Glutamatergic neuron (in vitro differentiated cells): Measurements from ENCODE around the gene ZNF574. TPM values are rescaled to one million over a fixed set of nuclear protein-coding genes. Genes with fewer than 3 reads are reported as not detected.
A peak's percentile ranks its signal among the peaks of the same experiment; 100 is the strongest.

Source experiments
- DNase-seq: peaks from one replicate; pipeline ENCODE4 v3.0.0; 2022
- H3K27ac Mint-ChIP-seq: one replicate; pipeline ENCODE4 v1.8.0; 2020; ENCODE audit warnings: mild to moderate bottlenecking, mixed read lengths, inconsistent platforms; ENCODE audit not compliant: unreplicated experiment
- H3K27me3 Mint-ChIP-seq: one replicate; pipeline ENCODE4 v1.8.0; 2020; ENCODE audit warnings: mild to moderate bottlenecking, moderate library complexity, mixed read lengths, inconsistent platforms; ENCODE audit not compliant: unreplicated experiment
- H3K36me3 Mint-ChIP-seq: one replicate; pipeline ENCODE4 v1.8.0; 2020; ENCODE audit warnings: mild to moderate bottlenecking, mixed read lengths, inconsistent platforms; ENCODE audit not compliant: unreplicated experiment
- H3K4me1 Mint-ChIP-seq: one replicate; pipeline ENCODE4 v1.8.0; 2020; ENCODE audit warnings: mild to moderate bottlenecking, low read depth, mixed read lengths, inconsistent platforms; ENCODE audit not compliant: unreplicated experiment
- H3K4me3 Mint-ChIP-seq: one replicate; pipeline ENCODE4 v1.8.0; 2020; ENCODE audit warnings: mild to moderate bottlenecking, mixed read lengths, inconsistent platforms; ENCODE audit not compliant: unreplicated experiment
- H3K9me3 Mint-ChIP-seq: one replicate; pipeline ENCODE4 v1.8.0; 2020; ENCODE audit warnings: mild to moderate bottlenecking, moderate library complexity, mixed read lengths, inconsistent platforms; ENCODE audit not compliant: unreplicated experiment
- CTCF ChIP-seq: fragments of 200-600 bp; sonication (generic); IDR thresholded peaks from one replicate; pipeline ENCODE4 v1.5.0; 2021; ENCODE audit not compliant: partially characterized antibody, unreplicated experiment
- total RNA-seq: library from RNA; stranded (reverse); fragmentation: NEBNext Ultra II Directional; extraction: Animal tissue kit (Norgen Biotek cat#: 25700); gene quantifications from one replicate; pipeline ENCODE4 v1.2.1, GENCODE V29; 2021; ENCODE audit not compliant: unreplicated experiment

The ZNF574 gene
- total RNA-seq, 1 donor from 2014 or later = 24.1 TPM

- no peak for DNase-seq
- Mint-ChIP-seq H3K9me3 (peaks cover 6% of the 10 kb centered on the region), H3K4me3 (peak overlapping the region; percentile 40), H3K36me3 (no peaks in the 10 kb centered on the region), H3K27ac (no peak overlapping the region), H3K27me3 (peaks cover 5% of the 10 kb centered on the region), H3K4me1 (peaks cover 17% of the 10 kb centered on the region)
- TF ChIP-seq CTCF = no peak
Observed at GRCh38 chr19:42088471-42089190, 12.7 kb downstream of the ZNF574 start.

- Mint-ChIP-seq H3K36me3 (peaks cover 4% of the 10 kb centered on the region), H3K4me3 (peak overlapping the region; percentile 40), H3K27ac (no peak overlapping the region), H3K9me3 (peaks cover 6% of the 10 kb centered on the region), H3K27me3 (peaks cover 5% of the 10 kb centered on the region), H3K4me1 (peaks cover 21% of the 10 kb centered on the region)
- no peak for DNase-seq
- TF ChIP-seq CTCF = no peak
Observed at GRCh38 chr19:42089191-42089750, 13.3 kb downstream of the ZNF574 start.

GRCh38 chr19:42089772-42090171 lies 13.8 kb downstream of the ZNF574 start:
- no peak for TF ChIP-seq CTCF

GRCh38 chr19:42090672-42091071 lies 14.7 kb downstream of the ZNF574 start:
- H3K9me3 Mint-ChIP-seq = peaks cover 6% of the 10 kb centered on the region
- H3K27ac Mint-ChIP-seq = peak overlapping the region; percentile 20
- DNase-seq = no peak
- H3K4me1 Mint-ChIP-seq = peaks cover 24% of the 10 kb centered on the region
- no peak for TF ChIP-seq CTCF
- H3K27me3 Mint-ChIP-seq = peaks cover 4% of the 10 kb centered on the region
- H3K4me3 Mint-ChIP-seq = peak overlapping the region; percentile 9
- H3K36me3 Mint-ChIP-seq = peaks cover 4% of the 10 kb centered on the region

More at GRCh38 chr19:42089772-42090171, 13.8 kb downstream of the ZNF574 start:
- Mint-ChIP-seq H3K9me3 (peaks cover 6% of the 10 kb centered on the region), H3K36me3 (peaks cover 4% of the 10 kb centered on the region), H3K27me3 (peaks cover 4% of the 10 kb centered on the region), H3K4me3 (no peak overlapping the region), H3K4me1 (peaks cover 24% of the 10 kb centered on the region), H3K27ac (no peak overlapping the region)
- no peak for DNase-seq

- peaks cover 4% of the 10 kb centered on the region for H3K36me3 Mint-ChIP-seq
- no peak for TF ChIP-seq CTCF
- peaks cover 6% of the 10 kb centered on the region for H3K9me3 Mint-ChIP-seq
- no peak overlapping the region for H3K4me3 Mint-ChIP-seq
- no peak for DNase-seq
- H3K27ac Mint-ChIP-seq = peak overlapping the region; percentile 20
- peaks cover 22% of the 10 kb centered on the region for H3K4me1 Mint-ChIP-seq
- H3K27me3 Mint-ChIP-seq = peaks cover 4% of the 10 kb centered on the region
Observed at GRCh38 chr19:42091300-42091699, 15.3 kb downstream of the ZNF574 start.
